Measurements from ENCODE around the gene LSM6.

The LSM6 gene

GRCh38 chr4:146148021-146148420 lies 27.5 kb upstream of the LSM6 start:
- no peak for DNase-seq (ENCODE audit: extremely low read depth, low read depth)
- TF ChIP-seq CTCF (IDR thresholded peaks at IDR 0.05; ENCODE audit: low read depth, low read length), result no peak

GRCh38 chr4:146154057-146154456 lies 21.5 kb upstream of the LSM6 start:
- no peak for DNase-seq (ENCODE audit: extremely low read depth, low read depth)
- no peak for TF ChIP-seq CTCF (IDR thresholded peaks at IDR 0.05; ENCODE audit: low read depth, low read length)

- no peak for DNase-seq (ENCODE audit: extremely low read depth, low read depth)
- TF ChIP-seq CTCF (IDR thresholded peaks at IDR 0.05; ENCODE audit: low read depth, low read length), result no peak
Measured at GRCh38 chr4:146155152-146155724, 20.3 kb upstream of the LSM6 start.

GRCh38 chr4:146158036-146158745 lies 17.3 kb upstream of the LSM6 start:
- TF ChIP-seq CTCF (IDR thresholded peaks at IDR 0.05; ENCODE audit: low read depth, low read length), result no peak
- no peak for DNase-seq (ENCODE audit: extremely low read depth, low read depth)

- no peak for TF ChIP-seq CTCF (IDR thresholded peaks at IDR 0.05; ENCODE audit: low read depth, low read length)
- no peak for DNase-seq (ENCODE audit: extremely low read depth, low read depth)
Measured at GRCh38 chr4:146159384-146160058, 16.0 kb upstream of the LSM6 start.

- no peak for DNase-seq (ENCODE audit: extremely low read depth, low read depth)
- no peak for TF ChIP-seq CTCF (IDR thresholded peaks at IDR 0.05; ENCODE audit: low read depth, low read length)
Measured at GRCh38 chr4:146161243-146161642, 14.3 kb upstream of the LSM6 start.

- no peak for DNase-seq (ENCODE audit: extremely low read depth, low read depth)
- no peak for TF ChIP-seq CTCF (IDR thresholded peaks at IDR 0.05; ENCODE audit: low read depth, low read length)
Measured at GRCh38 chr4:146165221-146165620, 10.3 kb upstream of the LSM6 start.
